Fibroblast of skin of left quadriceps (primary cell): ENCODE measurements around the gene GHR.
"Not testable (repeated sequence)": the region's sequence is repeated elsewhere in the genome, so short reads cannot be mapped to it uniquely, and the experiment has no call there.

ENCODE experiments used
- DNase-seq, 2 experiments: peaks; one replicate each; pipeline ENCODE4 v3.0.0-alpha.2; 2013; ENCODE audit warnings: low read depth in 2 of 2

The GHR gene

GRCh38 chr5:42718591-42718990 lies 295.4 kb downstream of the GHR start:
- DNase-seq, result no peak

DNA sequence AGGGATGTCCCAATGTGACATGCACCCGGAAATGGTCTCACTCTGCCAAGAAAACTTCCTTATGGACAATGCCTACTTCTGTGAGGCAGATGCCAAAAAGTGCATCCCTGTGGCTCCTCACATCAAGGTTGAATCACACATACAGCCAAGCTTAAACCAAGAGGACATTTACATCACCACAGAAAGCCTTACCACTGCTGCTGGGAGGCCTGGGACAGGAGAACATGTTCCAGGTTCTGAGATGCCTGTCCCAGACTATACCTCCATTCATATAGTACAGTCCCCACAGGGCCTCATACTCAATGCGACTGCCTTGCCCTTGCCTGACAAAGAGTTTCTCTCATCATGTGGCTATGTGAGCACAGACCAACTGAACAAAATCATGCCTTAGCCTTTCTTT lies 295.8 kb downstream of the GHR start:
- no peak for DNase-seq

DNA sequence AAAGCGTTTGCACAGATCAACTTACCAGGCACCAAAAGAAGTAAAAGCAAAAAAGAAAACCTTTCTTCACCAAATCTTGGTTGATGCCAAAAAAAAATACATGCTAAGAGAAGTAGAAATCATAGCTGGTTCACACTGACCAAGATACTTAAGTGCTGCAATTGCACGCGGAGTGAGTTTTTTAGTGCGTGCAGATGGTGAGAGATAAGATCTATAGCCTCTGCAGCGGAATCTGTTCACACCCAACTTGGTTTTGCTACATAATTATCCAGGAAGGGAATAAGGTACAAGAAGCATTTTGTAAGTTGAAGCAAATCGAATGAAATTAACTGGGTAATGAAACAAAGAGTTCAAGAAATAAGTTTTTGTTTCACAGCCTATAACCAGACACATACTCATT lies 297.0 kb downstream of the GHR start:
- DNase-seq, result no peak

GRCh38 chr5:42721484-42721883 lies 298.2 kb downstream of the GHR start:
- DNase-seq, result peak in 1 of 2 experiments; percentile 13

GRCh38 chr5:42734531-42735058 lies 311.4 kb downstream of the GHR start:
- DNase-seq, result not testable (repeated sequence)

DNA sequence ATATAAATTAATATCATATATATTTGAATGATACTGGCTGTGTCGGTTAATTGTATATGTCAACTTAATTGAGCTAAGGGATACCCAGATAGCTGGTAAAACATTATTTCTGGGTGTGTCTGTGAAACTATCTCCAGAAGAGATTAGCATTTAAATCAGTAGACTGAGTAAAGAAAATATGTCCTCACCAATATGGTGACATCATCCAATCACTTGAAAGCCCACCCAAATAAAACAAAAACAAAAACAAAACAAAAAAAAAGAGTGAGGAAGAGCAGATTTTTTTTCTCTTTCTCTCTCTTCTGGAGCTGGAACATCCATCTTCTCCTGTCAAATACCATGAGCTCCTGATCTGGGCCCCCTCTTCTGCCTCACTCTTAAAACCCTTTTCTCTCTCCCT lies 317.7 kb downstream of the GHR start:
- DNase-seq, result no peak

DNA sequence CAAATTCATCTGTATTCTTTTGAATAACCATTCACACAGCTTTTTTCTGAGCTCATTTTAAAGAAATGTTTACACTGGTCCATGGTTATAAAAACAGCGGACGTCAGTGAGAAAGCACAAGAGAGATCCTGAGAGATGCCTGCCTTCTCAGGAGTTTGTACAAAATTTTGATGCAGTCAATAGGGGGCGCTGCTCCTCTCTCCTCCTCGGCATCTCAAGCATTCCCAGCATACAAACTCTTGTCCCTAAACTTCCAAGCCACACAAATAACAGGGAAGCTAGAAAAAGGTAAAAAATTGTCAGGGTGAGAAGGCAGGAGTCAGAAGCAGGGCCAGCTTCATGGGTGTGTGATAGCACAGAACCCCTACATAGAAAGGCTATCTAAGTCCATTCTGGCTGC lies 322.2 kb downstream of the GHR start:
- DNase-seq, result no peak

- DNase-seq, result no peak
Observed at GRCh38 chr5:42745856-42746255, 322.6 kb downstream of the GHR start.

- no peak for DNase-seq
Observed at GRCh38 chr5:42749020-42749419, 325.8 kb downstream of the GHR start.

GRCh38 chr5:42750507-42750906 lies 327.3 kb downstream of the GHR start:
- DNase-seq, result no peak

DNA sequence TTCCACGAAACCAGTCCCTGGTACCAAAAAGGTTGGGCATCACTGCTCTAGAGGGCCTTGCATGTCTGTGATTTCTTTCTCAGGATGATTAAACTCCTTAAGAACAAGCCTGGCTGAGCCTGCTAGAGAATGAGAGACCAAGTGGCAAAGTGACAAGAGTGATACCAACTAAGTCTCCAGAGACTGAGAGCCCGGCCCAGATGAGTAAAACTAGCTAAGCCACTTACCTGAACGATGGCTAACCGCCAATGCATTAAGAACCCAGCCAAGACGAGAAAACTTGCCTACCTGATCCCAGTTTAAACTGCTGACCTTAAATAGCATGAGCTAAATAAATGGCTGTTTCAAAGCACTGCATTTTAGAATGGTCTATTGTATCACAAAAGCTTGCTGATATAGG lies 327.8 kb downstream of the GHR start:
- no peak for DNase-seq

GRCh38 chr5:42753099-42753498 lies 329.9 kb downstream of the GHR start:
- no peak for DNase-seq

DNA sequence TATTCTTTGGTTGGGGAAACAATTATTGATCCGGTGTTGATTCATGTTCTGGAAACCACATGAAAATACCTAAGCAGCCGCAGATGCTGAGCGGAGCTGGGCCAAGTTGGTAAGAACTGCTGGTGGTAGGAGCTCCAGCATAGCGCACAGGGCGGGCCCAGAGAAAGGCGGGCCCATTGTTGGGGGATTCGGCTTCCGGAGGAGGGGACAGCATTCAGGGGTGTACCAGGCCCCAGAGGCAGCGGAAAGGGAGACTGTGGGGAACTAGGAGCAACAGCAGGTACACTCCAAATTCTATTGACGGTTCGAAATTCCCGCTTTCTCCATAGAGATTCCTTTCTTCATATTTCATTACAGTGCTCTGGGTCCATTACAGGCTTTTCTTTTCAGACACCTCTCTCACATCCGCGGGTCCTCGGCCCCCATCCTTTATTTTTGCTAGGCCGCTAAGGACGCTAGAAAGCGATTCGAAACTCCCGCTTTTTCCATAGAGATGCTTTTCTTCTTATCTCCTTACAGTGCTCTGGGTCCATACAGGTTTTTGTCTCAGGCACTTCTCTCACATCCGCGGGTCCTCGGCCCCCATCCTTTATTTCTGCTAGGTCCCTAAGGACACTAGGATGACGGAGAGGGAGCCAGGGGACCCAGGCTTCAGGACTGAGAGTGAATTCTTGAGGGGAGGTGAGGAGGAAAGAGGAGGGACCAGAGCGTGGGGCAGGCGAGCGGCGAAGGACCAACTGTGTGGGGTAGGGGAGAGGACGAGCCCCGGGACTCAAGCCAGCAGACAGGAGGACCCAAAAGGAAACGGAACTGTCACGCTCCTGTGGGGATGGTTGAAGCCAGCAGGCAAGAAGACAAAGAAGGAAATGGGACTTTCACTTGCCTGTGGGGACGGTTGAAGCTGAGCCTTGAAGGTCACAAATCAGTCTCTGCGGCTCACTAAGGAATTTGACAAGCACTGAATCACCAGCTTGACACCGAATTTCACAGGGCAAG lies 333.7 kb downstream of the GHR start, which contains the start of gene CCDC152:
Gene CCDC152, plus strand, starts transcription at position 213 of the 996 bp plus-strand sequence. CDS start 2,304 bp downstream, outside the sequence.
- DNase-seq, result peak; percentile 29 to 36

GRCh38 chr5:42759456-42759855 lies 336.2 kb downstream of the GHR start:
- DNase-seq, result no peak

DNA sequence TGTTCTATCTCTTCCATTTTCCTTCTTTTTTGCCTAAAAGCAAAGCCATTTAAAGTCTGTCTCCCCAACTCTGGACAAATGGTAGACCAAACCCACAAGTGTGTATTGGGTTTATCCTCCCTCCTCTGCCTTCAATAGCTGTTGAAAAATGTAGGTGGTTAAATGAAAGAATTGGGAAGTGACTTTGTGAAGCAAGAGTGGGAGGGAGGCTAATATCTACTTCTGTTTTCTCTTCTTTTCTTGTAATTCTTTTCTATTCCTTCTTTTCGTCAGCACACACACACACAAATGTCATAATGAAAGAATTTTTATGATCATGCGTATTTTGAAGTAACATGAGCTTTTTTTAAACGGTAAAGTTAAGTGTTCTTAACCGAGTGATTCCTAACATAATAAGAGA lies 337.2 kb downstream of the GHR start:
- DNase-seq, result no peak

GRCh38 chr5:42761791-42762190 lies 338.6 kb downstream of the GHR start:
- no peak for DNase-seq

GRCh38 chr5:42767491-42768105 lies 344.4 kb downstream of the GHR start:
- DNase-seq, result no peak

DNA sequence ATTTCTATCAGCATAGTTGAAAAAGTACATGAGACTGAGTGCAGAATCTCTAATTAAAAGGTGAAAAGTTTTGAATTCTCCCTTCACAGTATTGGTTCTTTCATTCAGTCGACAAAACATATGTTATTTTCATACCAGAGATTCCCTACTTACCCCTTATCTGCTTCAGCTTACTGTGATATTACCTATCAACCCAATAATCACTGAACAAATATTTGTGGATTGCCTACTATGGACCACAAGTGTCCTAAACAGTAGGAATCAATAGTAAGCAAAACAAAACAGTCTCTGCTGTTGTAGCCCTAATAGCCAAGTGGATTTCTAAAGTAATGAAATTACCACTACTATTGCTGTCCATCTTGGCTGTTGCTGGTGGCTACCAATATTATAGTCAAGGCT lies 344.9 kb downstream of the GHR start:
- no peak for DNase-seq

- no peak for DNase-seq
Observed at GRCh38 chr5:42770003-42770402, 346.8 kb downstream of the GHR start.
